NCI-H2196 (cell line): ENCODE measurements around the gene MYCBP2.
"Not testable (repeated sequence)": the region's sequence is repeated elsewhere in the genome, so short reads cannot be mapped to it uniquely, and the experiment has no call there.

Experiments
- DNase-seq: peaks from one replicate; lab custom pipeline; 2025; ENCODE audit not compliant: unreplicated experiment; lab: John Stamatoyannopoulos, UW

The MYCBP2 gene

GRCh38 chr13:77034881-77035280 is 292.0 kb downstream of the MYCBP2 start:
- DNase-seq, result no peak

- no peak for DNase-seq
These were observed 293.1 kb downstream of the MYCBP2 start for GRCh38 chr13:77033717-77034302.

- DNase-seq, result no peak
These were observed 295.1 kb downstream of the MYCBP2 start for GRCh38 chr13:77031656-77032243.

- no peak for DNase-seq
These were observed 297.5 kb downstream of the MYCBP2 start for GRCh38 chr13:77029436-77029835.

GRCh38 chr13:77028202-77028601 is 298.7 kb downstream of the MYCBP2 start:
- DNase-seq, result peak; percentile 21

- DNase-seq, result peak; percentile 59
These were observed 299.9 kb downstream of the MYCBP2 start, which contains the start of gene FBXL3 for GRCh38 chr13:77026861-77027621. FBXL3 (minus strand) TSS chr13:77027159; CDS start chr13:77021860, 5,299 bp downstream.

- peak; percentile 26 for DNase-seq
These were observed 300.5 kb downstream of the MYCBP2 start for GRCh38 chr13:77026255-77026860.

- no peak for DNase-seq
These were observed 304.6 kb downstream of the MYCBP2 start for GRCh38 chr13:77022341-77022740.

- DNase-seq, result no peak
These were observed 307.1 kb downstream of the MYCBP2 start for GRCh38 chr13:77019756-77020155.

- DNase-seq, result no peak
These were observed 309.8 kb downstream of the MYCBP2 start for GRCh38 chr13:77016888-77017623.

GRCh38 chr13:77016251-77016812 is 310.6 kb downstream of the MYCBP2 start:
- no peak for DNase-seq

GRCh38 chr13:77014906-77015685 is 311.8 kb downstream of the MYCBP2 start:
- DNase-seq, result no peak

- DNase-seq, result no peak
These were observed 312.9 kb downstream of the MYCBP2 start for GRCh38 chr13:77013853-77014542.

GRCh38 chr13:77009719-77010118 is 317.2 kb downstream of the MYCBP2 start:
- not testable (repeated sequence) for DNase-seq

GRCh38 chr13:77009011-77009410 is 317.9 kb downstream of the MYCBP2 start:
- DNase-seq, result no peak

- not testable (repeated sequence) for DNase-seq
These were observed 318.6 kb downstream of the MYCBP2 start for GRCh38 chr13:77008337-77008736.

- DNase-seq, result peak; percentile 10
These were observed 324.2 kb downstream of the MYCBP2 start for GRCh38 chr13:77002590-77003190.

- no peak for DNase-seq
These were observed 324.8 kb downstream of the MYCBP2 start for GRCh38 chr13:77001963-77002587.
